Lung (tissue), 12 donors: ENCODE results near the gene DAGLA. TPM values are rescaled to one million over a fixed set of nuclear protein-coding genes. Genes with fewer than 3 reads are reported as not detected.
A peak's percentile ranks its signal among the peaks of the same experiment; 100 is the strongest.

Source experiments
- ATAC-seq: fragments of 200-7000 bp; cut with Tn5 transposase; one replicate; pipeline ENCODE4 v1.9.1; 2020; ENCODE audit warnings: moderate number of reproducible peaks; ENCODE audit not compliant: insufficient read depth, low FRiP score
- DNase-seq, 3 donors: peaks; one replicate each; pipeline ENCODE4 v3.0.0-alpha.2; 2013 to 2017
- H3K27ac ChIP-seq, 2 donors: one replicate each; pipeline ENCODE4 v1.5.1; 2013; ENCODE audit warnings: mild to moderate bottlenecking in 2 of 2, moderate library complexity in 2 of 2, control low read depth in 1 of 2, inconsistent platforms in 1 of 2, low read depth in 1 of 2, low read length in 1 of 2
- H3K27me3 ChIP-seq, 3 donors: one replicate each; pipeline ENCODE4 v1.5.1; 2013; ENCODE audit warnings: low read length in 2 of 3; ENCODE audit not compliant: control insufficient read depth in 3 of 3, insufficient read depth in 3 of 3
- H3K36me3 ChIP-seq, 4 donors: one replicate each; pipeline ENCODE4 v1.5.1; 2013; ENCODE audit warnings: low read length in 4 of 4, mild to moderate bottlenecking in 1 of 4, moderate library complexity in 1 of 4; ENCODE audit not compliant: control insufficient read depth in 4 of 4, insufficient read depth in 4 of 4
- H3K4me1 ChIP-seq, 5 donors: one replicate each; pipeline ENCODE4 v1.5.1; 2013; ENCODE audit warnings: low read length in 5 of 5, mild to moderate bottlenecking in 2 of 5, moderate library complexity in 1 of 5; ENCODE audit not compliant: control insufficient read depth in 5 of 5, insufficient read depth in 5 of 5
- H3K4me3 ChIP-seq: one replicate; pipeline ENCODE4 v1.5.1; 2013; ENCODE audit warnings: mild to moderate bottlenecking, control low read depth, moderate library complexity
- H3K9ac ChIP-seq, 2 donors: one replicate each; pipeline ENCODE4 v1.5.1; 2013; ENCODE audit warnings: low read length in 2 of 2, control low read depth in 1 of 2; ENCODE audit not compliant: insufficient read depth in 1 of 2
- H3K9me3 ChIP-seq, 4 donors: one replicate each; pipeline ENCODE4 v1.5.1; 2013; ENCODE audit warnings: low read length in 3 of 4, mild to moderate bottlenecking in 1 of 4, moderate library complexity in 1 of 4; ENCODE audit not compliant: control insufficient read depth in 4 of 4, insufficient read depth in 3 of 4
- WGBS, 2 donors: extraction: QIAGEN DNeasy Blood & Tissue Kit; methylation state at CpG; one replicate each; pipeline ENCODE4 v1.1.7; 2013; 5-methylcytosine and 5-hydroxymethylcytosine counted together
- polyA plus RNA-seq, 2 donors: library from polyadenylated mRNA; stranded (reverse); fragments of 200-250 nt; gene quantifications; one replicate each; pipeline ENCODE4 v1.2.1, GENCODE V29; 2013
- total RNA-seq, 2 donors: library from RNA; depleted of rRNA in 1 of 2; stranded (reverse); fragments of >200 nt in 1 of 2; gene quantifications; one replicate each; pipeline ENCODE4 v1.2.1, GENCODE V29; 2014 to 2021
- TF ChIP-seq, protein P1 (sequence below): IDR thresholded peaks from 2 replicates; pipeline ENCODE4 v1.5.1; 2012; ENCODE audit warnings: mild to moderate bottlenecking; ENCODE audit errors: control extremely low read depth, extremely low read depth
- donor health status: control.
- donor health status: control.
- donor health status: Bipolar disorder and iron deficiency.
- donor health status: healthy.
- donor health status: DM: yes; HTN: yes; CAD: no.

DAGLA gene
- total and polyA plus RNA-seq, 4 donors = 1.5 to 7.5 (median 2.9) TPM

DNA sequence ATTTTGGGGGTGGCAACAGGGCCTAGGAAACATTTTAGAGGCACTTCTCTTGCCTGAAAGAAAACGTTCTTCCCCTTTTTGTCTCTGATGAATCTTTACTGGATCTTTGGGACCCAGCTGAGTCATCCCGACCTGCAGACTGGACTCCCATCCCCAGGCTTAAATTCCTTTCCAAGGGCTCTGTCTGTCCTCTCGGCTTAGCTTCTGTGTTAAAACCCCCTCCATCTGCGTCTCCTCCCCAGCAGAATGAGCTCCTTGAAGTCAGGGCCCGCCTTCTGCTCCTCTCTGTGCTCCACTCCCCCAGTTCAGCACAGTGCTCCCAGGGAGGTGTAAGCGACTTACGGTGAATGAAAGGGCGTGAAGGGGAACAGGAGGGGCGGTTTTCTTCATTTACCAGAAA lies 895 bp upstream of the DAGLA start:
- DNase-seq = no peak
- Histone ChIP-seq H3K27ac (no peak overlapping the region), H3K9ac (no peak overlapping the region), H3K4me1 (peaks cover 0 to 10% (median 7%) of the 10 kb centered on the region in 5 donors), H3K36me3 (no peaks in the 10 kb centered on the region), H3K4me3 (no peak overlapping the region), H3K9me3 (no peaks in the 10 kb centered on the region), H3K27me3 (peaks cover 0 to 14% (median 8%) of the 10 kb centered on the region in 3 donors)
- WGBS, 2 donors = 56 to 64% methylated on average over 9 of the region's 9 CpGs
- TF ChIP-seq, protein P1, sequence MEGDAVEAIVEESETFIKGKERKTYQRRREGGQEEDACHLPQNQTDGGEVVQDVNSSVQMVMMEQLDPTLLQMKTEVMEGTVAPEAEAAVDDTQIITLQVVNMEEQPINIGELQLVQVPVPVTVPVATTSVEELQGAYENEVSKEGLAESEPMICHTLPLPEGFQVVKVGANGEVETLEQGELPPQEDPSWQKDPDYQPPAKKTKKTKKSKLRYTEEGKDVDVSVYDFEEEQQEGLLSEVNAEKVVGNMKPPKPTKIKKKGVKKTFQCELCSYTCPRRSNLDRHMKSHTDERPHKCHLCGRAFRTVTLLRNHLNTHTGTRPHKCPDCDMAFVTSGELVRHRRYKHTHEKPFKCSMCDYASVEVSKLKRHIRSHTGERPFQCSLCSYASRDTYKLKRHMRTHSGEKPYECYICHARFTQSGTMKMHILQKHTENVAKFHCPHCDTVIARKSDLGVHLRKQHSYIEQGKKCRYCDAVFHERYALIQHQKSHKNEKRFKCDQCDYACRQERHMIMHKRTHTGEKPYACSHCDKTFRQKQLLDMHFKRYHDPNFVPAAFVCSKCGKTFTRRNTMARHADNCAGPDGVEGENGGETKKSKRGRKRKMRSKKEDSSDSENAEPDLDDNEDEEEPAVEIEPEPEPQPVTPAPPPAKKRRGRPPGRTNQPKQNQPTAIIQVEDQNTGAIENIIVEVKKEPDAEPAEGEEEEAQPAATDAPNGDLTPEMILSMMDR = no peak
- no peak for ATAC-seq

DNA sequence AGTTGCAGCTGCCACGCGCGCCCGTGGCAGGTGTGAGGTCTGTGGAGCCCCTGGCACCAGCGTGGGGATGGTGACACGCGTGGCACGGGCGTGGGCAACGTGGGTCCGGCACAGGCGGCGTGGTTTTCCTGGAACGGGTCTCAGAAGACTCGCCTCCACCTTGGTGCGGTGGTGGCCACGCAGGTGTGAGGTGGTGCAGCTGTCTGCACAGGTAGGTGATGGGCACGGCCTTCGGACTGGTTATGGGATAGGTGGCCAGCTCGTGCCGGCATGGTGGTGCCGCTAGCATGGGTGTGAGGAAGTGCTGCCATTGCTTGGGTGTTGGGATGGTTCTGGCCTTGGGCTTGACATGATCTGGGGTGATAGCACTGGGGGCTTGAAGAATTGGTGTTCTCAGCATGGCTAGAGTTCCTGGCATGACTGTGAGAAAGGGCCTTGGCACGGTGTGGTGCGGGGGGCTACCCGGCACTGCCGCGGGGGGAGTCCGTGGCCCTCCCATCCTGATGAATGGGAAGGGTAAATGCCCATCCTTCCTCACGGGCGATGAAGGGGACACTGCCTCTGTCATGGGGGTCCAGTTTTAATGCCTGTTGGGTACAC lies 531 bp downstream of the DAGLA start:
- DNase-seq (no peak), ATAC-seq (no peak)
- Histone ChIP-seq H3K9ac (no peak overlapping the region), H3K4me3 (peak overlapping the region; percentile 42), H3K27ac (peak overlapping the region in 1 of 2 donors; percentile 13), H3K36me3 (no peaks in the 10 kb centered on the region), H3K4me1 (peaks cover 0 to 10% (median 8%) of the 10 kb centered on the region in 5 donors), H3K9me3 (no peaks in the 10 kb centered on the region), H3K27me3 (peaks cover 0 to 12% (median 12%) of the 10 kb centered on the region in 3 donors)
- TF ChIP-seq, protein P1 = no peak
- 55 to 61% methylated on average over 27 to 30 of the region's 30 CpGs for WGBS, 2 donors

DNA sequence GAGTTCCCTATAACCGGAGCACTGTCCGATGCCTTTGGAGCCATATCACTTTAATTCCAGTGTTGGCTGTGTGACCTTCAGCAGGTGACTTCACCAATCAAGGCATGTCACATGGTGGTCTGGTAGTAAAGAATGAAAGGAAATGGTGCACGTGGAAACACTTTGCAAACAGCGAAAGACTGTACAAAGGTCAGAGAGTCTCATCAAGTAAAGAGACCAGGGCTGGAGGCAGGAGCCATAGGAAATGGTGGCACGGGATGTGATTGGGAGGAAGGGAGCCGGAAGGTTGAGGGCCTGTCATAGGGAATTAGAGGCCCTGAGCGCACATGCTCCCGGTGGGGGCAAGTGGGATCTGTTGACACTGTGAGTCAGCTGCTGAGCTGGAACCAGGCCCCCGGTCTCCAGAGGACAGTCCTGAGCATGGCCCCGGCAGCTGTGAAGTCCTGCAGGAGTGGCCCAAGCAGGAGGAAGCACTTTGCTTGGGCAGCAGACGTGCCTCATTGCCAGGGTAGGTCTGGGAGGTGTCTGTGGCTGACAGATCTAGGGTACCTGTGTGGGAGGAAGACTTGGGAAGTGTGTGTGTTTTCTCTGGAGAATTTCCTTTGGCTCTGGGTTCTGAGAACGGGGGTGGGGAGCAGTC lies 2.0 kb downstream of the DAGLA start:
- Histone ChIP-seq H3K36me3 (no peaks in the 10 kb centered on the region), H3K9ac (no peak overlapping the region), H3K27ac (no peak overlapping the region), H3K4me1 (peaks cover 0 to 10% (median 8%) of the 10 kb centered on the region in 5 donors), H3K27me3 (peaks cover 0 to 12% (median 8%) of the 10 kb centered on the region in 3 donors), H3K9me3 (no peaks in the 10 kb centered on the region), H3K4me3 (no peak overlapping the region)
- TF ChIP-seq, protein P1 = no peak
- 68 to 79% methylated on average over 12 of the region's 12 CpGs for WGBS, 2 donors
- peak in 1 of 3 donors; percentile 35 for DNase-seq
- no peak for ATAC-seq
